Coronary artery (tissue), 2 donors: Measurements from ENCODE around the gene ARHGAP44.

Experiments
- DNase-seq: peaks from one replicate; pipeline ENCODE4 v3.0.0-alpha.2; 2017; ENCODE audit warnings: low spot score
- H3K27ac ChIP-seq, 2 donors: fragments of 200-600 bp; sonication (generic); one replicate each; pipeline ENCODE4 v1.5.1; 2016 to 2019
- H3K4me3 ChIP-seq: fragments of 200-600 bp; sonication (generic); 2 replicates; pipeline ENCODE4 v1.5.1; 2016; ENCODE audit warnings: mild to moderate bottlenecking, moderate library complexity
- CTCF ChIP-seq: fragments of 200-600 bp; sonication (generic); IDR thresholded peaks from one replicate; pipeline ENCODE4 v1.5.1; 2019; ENCODE audit warnings: antibody characterized with exemption

The ARHGAP44 gene

GRCh38 chr17:12815642-12816141 is 26.4 kb downstream of the ARHGAP44 start:
- no peak overlapping the region for H3K4me3 ChIP-seq
- no peak overlapping the region for H3K27ac ChIP-seq
- DNase-seq: no peak
- no peak for TF ChIP-seq CTCF

- no peak for TF ChIP-seq CTCF
- DNase-seq: no peak
- Histone ChIP-seq H3K27ac (no peak overlapping the region), H3K4me3 (no peak overlapping the region)
These were observed 32.2 kb downstream of the ARHGAP44 start for GRCh38 chr17:12821376-12821940.

GRCh38 chr17:12826431-12826830 is 37.1 kb downstream of the ARHGAP44 start:
- no peak for TF ChIP-seq CTCF
- DNase-seq: no peak
- H3K4me3 ChIP-seq: no peak overlapping the region
- H3K27ac ChIP-seq: no peak overlapping the region

- no peak for DNase-seq
- Histone ChIP-seq H3K27ac (no peak overlapping the region), H3K4me3 (no peak overlapping the region)
- TF ChIP-seq CTCF: no peak
These were observed 41.5 kb downstream of the ARHGAP44 start for GRCh38 chr17:12830777-12831247.

GRCh38 chr17:12831839-12832238 is 42.5 kb downstream of the ARHGAP44 start:
- Histone ChIP-seq H3K4me3 (no peak overlapping the region), H3K27ac (no peak overlapping the region)
- no peak for DNase-seq
- TF ChIP-seq CTCF: no peak

GRCh38 chr17:12839042-12839441 is 49.7 kb downstream of the ARHGAP44 start:
- Histone ChIP-seq H3K4me3 (no peak overlapping the region), H3K27ac (no peak overlapping the region)
- no peak for DNase-seq
- no peak for TF ChIP-seq CTCF

GRCh38 chr17:12842936-12843335 is 53.6 kb downstream of the ARHGAP44 start:
- no peak for DNase-seq
- no peak for TF ChIP-seq CTCF
- Histone ChIP-seq H3K4me3 (no peak overlapping the region), H3K27ac (no peak overlapping the region)
